DND-41 (cell line): ENCODE data around the gene FGL2.

ENCODE experiments used
- ATAC-seq: fragments of 200-7000 bp; cut with Tn5 transposase; 3 replicates; pipeline ENCODE4 v1.9.1; 2021; ENCODE audit warnings: low read depth; ENCODE audit not compliant: insufficient read depth
- DNase-seq: peaks from one replicate; pipeline ENCODE4 v3.0.0-alpha.2; 2020
- H2AFZ ChIP-seq: 2 replicates; pipeline ENCODE4 v1.6.0; 2012; ENCODE audit warnings: low read depth, low read length
- H3K27ac ChIP-seq: 2 replicates; pipeline ENCODE4 v1.5.1; 2012; ENCODE audit warnings: low read length, inconsistent platforms
- H3K27me3 ChIP-seq: fragments of 200-600 bp; sonication (generic); 2 replicates; pipeline ENCODE4 v1.6.0; 2012; ENCODE audit warnings: low read length, mild to moderate bottlenecking, inconsistent platforms; ENCODE audit not compliant: insufficient read depth, poor library complexity
- H3K36me3 ChIP-seq: 2 replicates; pipeline ENCODE4 v1.5.1; 2012; ENCODE audit warnings: low read length, inconsistent platforms; ENCODE audit not compliant: insufficient read depth
- H3K4me1 ChIP-seq: 2 replicates; pipeline ENCODE4 v1.5.1; 2012; ENCODE audit warnings: mild to moderate bottlenecking, low read length; ENCODE audit not compliant: insufficient read depth
- H3K4me2 ChIP-seq: 2 replicates; pipeline ENCODE4 v1.6.0; 2012; ENCODE audit warnings: mild to moderate bottlenecking, moderate library complexity, low read length, inconsistent platforms; ENCODE audit not compliant: insufficient read depth
- H3K4me3 ChIP-seq, 2 experiments: fragments of 200-600 bp in 1 of 2; shearing (Covaris generic) in 1 of 2; 2 replicates each; pipeline ENCODE4 v1.5.1; 2012 to 2016; ENCODE audit warnings: inconsistent platforms in 2 of 2, low read length in 2 of 2, mild to moderate bottlenecking in 2 of 2, low read depth in 1 of 2, moderate library complexity in 1 of 2
- H3K79me2 ChIP-seq: 2 replicates; pipeline ENCODE4 v1.6.0; 2012; ENCODE audit warnings: low read length, inconsistent platforms; ENCODE audit not compliant: insufficient read depth
- H3K9ac ChIP-seq: 2 replicates; pipeline ENCODE4 v1.6.0; 2012; ENCODE audit warnings: low read depth, mild to moderate bottlenecking, inconsistent platforms, low read length, moderate library complexity
- H3K9me3 ChIP-seq: 2 replicates; pipeline ENCODE4 v1.5.1; 2012; ENCODE audit warnings: low read length, moderate library complexity, mild to moderate bottlenecking, inconsistent platforms; ENCODE audit not compliant: insufficient read depth, severe bottlenecking
- H4K20me1 ChIP-seq: 2 replicates; pipeline ENCODE4 v1.6.0; 2012; ENCODE audit warnings: low read length; ENCODE audit not compliant: insufficient read depth
- EZH2 ChIP-seq: IDR thresholded peaks from 3 replicates; pipeline ENCODE4 v1.6.1; 2012; ENCODE audit warnings: borderline replicate concordance, low read depth, mild to moderate bottlenecking, moderate library complexity, low read length, inconsistent platforms; ENCODE audit not compliant: severe bottlenecking
- TF ChIP-seq, protein P1 (sequence below): IDR thresholded peaks from 2 replicates; pipeline ENCODE4 v1.5.1; 2012; ENCODE audit warnings: borderline replicate concordance, low read length, moderate library complexity, mild to moderate bottlenecking; ENCODE audit not compliant: poor library complexity, severe bottlenecking; ENCODE audit errors: extremely low read depth

The FGL2 gene

DNA sequence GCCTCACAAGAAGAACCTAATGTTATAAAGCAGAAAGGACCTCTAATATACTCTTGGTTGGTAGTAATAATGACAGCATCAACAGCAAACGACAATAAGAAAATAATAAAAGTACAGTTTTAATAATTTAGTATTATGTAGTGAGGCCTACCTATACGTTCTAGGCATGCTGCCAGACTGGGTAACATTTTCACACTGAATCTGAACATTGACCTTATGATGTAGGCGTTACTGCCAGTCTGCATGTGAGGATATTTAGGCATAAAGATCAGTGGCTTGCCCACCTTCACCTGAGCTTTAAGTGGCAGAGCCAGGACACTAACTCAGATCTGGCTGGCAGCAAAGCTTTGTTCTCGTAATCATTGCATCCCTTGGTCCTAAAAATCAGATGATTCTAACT, 2.5 kb downstream of the FGL2 start:
- Histone ChIP-seq H3K4me1 (peaks cover 64% of the 10 kb centered on the region), H3K27ac (no peak overlapping the region), H3K79me2 (no peaks in the 10 kb centered on the region), H3K9ac (no peak overlapping the region), H2AFZ (no peak overlapping the region), H3K4me3 (no peak overlapping the region), H3K36me3 (no peaks in the 10 kb centered on the region), H3K4me2 (no peak overlapping the region), H3K27me3 (no peaks in the 10 kb centered on the region), H4K20me1 (no peaks in the 10 kb centered on the region), H3K9me3 (no peaks in the 10 kb centered on the region)
- ATAC-seq: no peak
- TF ChIP-seq EZH2: no peak
- TF ChIP-seq, protein P1, sequence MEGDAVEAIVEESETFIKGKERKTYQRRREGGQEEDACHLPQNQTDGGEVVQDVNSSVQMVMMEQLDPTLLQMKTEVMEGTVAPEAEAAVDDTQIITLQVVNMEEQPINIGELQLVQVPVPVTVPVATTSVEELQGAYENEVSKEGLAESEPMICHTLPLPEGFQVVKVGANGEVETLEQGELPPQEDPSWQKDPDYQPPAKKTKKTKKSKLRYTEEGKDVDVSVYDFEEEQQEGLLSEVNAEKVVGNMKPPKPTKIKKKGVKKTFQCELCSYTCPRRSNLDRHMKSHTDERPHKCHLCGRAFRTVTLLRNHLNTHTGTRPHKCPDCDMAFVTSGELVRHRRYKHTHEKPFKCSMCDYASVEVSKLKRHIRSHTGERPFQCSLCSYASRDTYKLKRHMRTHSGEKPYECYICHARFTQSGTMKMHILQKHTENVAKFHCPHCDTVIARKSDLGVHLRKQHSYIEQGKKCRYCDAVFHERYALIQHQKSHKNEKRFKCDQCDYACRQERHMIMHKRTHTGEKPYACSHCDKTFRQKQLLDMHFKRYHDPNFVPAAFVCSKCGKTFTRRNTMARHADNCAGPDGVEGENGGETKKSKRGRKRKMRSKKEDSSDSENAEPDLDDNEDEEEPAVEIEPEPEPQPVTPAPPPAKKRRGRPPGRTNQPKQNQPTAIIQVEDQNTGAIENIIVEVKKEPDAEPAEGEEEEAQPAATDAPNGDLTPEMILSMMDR: no peak
- no peak for DNase-seq

DNA sequence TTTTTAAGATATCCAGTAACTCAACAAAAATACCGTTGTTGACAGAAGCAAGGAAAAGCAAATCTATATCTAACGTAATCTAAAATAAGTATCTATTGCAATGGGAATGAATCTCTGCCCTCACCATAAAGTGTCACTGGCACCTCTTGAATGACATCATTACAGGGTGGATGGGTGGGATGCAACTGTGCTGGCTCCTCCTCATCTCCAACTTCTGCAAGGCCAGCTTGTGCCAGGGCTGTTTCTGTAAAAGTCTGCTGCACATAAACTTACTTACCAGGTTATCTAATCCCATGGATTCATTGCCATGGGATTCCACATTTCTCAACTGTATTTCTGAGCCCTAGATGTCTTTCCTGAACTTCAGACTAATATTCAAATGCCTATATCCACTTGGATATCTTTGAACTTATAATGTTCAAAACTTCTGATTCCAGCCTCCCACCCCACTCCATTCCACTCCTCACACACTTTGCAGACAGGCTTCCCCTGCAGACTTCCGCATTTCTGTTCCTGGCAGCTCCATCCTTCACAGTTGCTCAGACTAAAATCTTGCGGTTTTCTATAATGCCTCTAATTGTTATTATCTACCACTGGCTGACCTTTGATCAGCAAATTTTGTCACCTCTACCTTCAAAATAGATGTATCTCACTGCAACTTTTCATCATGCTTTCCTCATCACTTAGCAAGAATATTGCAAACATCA, 10.7 kb downstream of the FGL2 start:
- no peak for TF ChIP-seq EZH2
- TF ChIP-seq, protein P1: no peak
- Histone ChIP-seq H3K9ac (no peak overlapping the region), H3K4me1 (peaks cover 17% of the 10 kb centered on the region), H3K36me3 (no peaks in the 10 kb centered on the region), H3K4me3 (no peak overlapping the region), H3K27ac (no peak overlapping the region), H2AFZ (no peak overlapping the region), H3K27me3 (no peaks in the 10 kb centered on the region), H3K79me2 (no peaks in the 10 kb centered on the region), H3K4me2 (no peak overlapping the region), H4K20me1 (no peaks in the 10 kb centered on the region), H3K9me3 (no peaks in the 10 kb centered on the region)
- DNase-seq (no peak), ATAC-seq (no peak)

DNA sequence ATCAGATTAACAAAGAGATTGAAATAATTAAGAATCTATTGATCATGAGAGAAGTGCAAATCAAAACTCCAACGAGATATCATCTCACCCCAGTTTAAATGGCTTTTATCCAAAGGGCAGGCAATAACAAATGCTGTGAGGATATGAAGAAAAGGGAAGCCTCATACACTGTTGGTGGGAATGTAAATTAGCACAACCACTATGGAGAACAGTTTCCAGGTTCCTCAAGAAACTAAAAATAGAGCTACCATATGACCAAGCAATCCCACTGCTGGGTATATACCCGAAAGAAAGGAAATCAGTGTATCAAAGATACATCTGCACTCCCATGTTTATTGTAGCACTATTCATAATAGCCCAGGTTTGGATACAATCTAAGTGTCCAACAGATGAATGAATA, 13.8 kb downstream of the FGL2 start:
- Histone ChIP-seq H4K20me1 (no peaks in the 10 kb centered on the region), H3K4me1 (no peaks in the 10 kb centered on the region), H3K79me2 (no peaks in the 10 kb centered on the region), H3K9me3 (no peaks in the 10 kb centered on the region), H3K4me2 (no peak overlapping the region), H3K27me3 (no peaks in the 10 kb centered on the region), H3K4me3 (no peak overlapping the region), H2AFZ (no peak overlapping the region), H3K27ac (no peak overlapping the region), H3K9ac (no peak overlapping the region), H3K36me3 (no peaks in the 10 kb centered on the region)
- DNase-seq (no peak), ATAC-seq (no peak)
- TF ChIP-seq, protein P1: no peak
- no peak for TF ChIP-seq EZH2

DNA sequence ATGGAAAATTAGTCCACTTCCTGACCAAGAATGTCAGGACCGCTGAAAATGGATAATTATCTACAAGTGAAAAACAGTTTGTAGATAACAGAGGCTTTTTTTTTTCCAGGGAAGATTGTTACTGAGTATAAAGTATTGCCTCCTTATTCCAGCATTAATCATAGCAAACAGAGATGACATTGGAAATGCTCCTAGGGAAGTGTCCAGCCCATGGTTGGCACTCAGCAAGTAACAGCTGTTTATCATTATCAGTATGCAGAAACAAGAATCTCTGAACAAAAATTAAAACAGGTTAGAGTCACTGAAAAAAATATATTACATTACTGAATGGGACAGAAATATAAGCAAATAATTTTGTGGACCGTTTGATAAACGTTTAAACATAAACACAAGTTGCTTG, 14.6 kb downstream of the FGL2 start:
- no peaks in the 10 kb centered on the region for H3K9me3 ChIP-seq
- H3K27ac ChIP-seq: no peak overlapping the region
- TF ChIP-seq, protein P1: no peak
- TF ChIP-seq EZH2: no peak
- no peaks in the 10 kb centered on the region for H4K20me1 ChIP-seq
- H2AFZ ChIP-seq: no peak overlapping the region
- no peaks in the 10 kb centered on the region for H3K27me3 ChIP-seq
- DNase-seq: no peak
- H3K79me2 ChIP-seq: no peaks in the 10 kb centered on the region
- no peak for ATAC-seq
- H3K36me3 ChIP-seq: no peaks in the 10 kb centered on the region
- H3K4me3 ChIP-seq: no peak overlapping the region
- no peaks in the 10 kb centered on the region for H3K4me1 ChIP-seq
- no peak overlapping the region for H3K4me2 ChIP-seq
- no peak overlapping the region for H3K9ac ChIP-seq
